ENCODE results near the gene SEMA6D.

SEMA6D gene

GRCh38 chr15:47743886-47744285 lies 26.6 kb downstream of the SEMA6D start:
- no peak for DNase-seq

- no peak for DNase-seq
These were observed 27.2 kb downstream of the SEMA6D start for GRCh38 chr15:47744496-47744895.

GRCh38 chr15:47744973-47745372 lies 27.7 kb downstream of the SEMA6D start:
- no peak for DNase-seq

- DNase-seq: no peak
These were observed 29.2 kb downstream of the SEMA6D start for GRCh38 chr15:47746516-47746915.

GRCh38 chr15:47750030-47750739 lies 32.9 kb downstream of the SEMA6D start:
- peak; percentile 71 for DNase-seq

GRCh38 chr15:47750740-47751262 lies 33.5 kb downstream of the SEMA6D start:
- DNase-seq: no peak

GRCh38 chr15:47753591-47753990 lies 36.3 kb downstream of the SEMA6D start:
- no peak for DNase-seq

- no peak for DNase-seq
These were observed 37.0 kb downstream of the SEMA6D start for GRCh38 chr15:47754312-47754711.

- DNase-seq: no peak
These were observed 38.6 kb downstream of the SEMA6D start for GRCh38 chr15:47755941-47756340.

- DNase-seq: peak; percentile 81
These were observed 39.6 kb downstream of the SEMA6D start for GRCh38 chr15:47756872-47757271.

- DNase-seq: peak; percentile 55
These were observed 40.0 kb downstream of the SEMA6D start for GRCh38 chr15:47757331-47757730.

- no peak for DNase-seq
These were observed 45.3 kb downstream of the SEMA6D start for GRCh38 chr15:47762621-47763020.

GRCh38 chr15:47764666-47765065 lies 47.4 kb downstream of the SEMA6D start:
- DNase-seq: no peak

- no peak for DNase-seq
These were observed 49.1 kb downstream of the SEMA6D start for GRCh38 chr15:47766406-47766805.

- no peak for DNase-seq
These were observed 49.7 kb downstream of the SEMA6D start for GRCh38 chr15:47767035-47767434.

- no peak for DNase-seq
These were observed 51.4 kb downstream of the SEMA6D start for GRCh38 chr15:47768735-47769134.

GRCh38 chr15:47769166-47769565 lies 51.9 kb downstream of the SEMA6D start:
- no peak for DNase-seq

GRCh38 chr15:47773143-47773542 lies 55.8 kb downstream of the SEMA6D start:
- no peak for DNase-seq

GRCh38 chr15:47778263-47778770 lies 61.0 kb downstream of the SEMA6D start:
- no peak for DNase-seq

GRCh38 chr15:47780971-47781370 lies 63.7 kb downstream of the SEMA6D start:
- no peak for DNase-seq

GRCh38 chr15:47781527-47781926 lies 64.2 kb downstream of the SEMA6D start:
- no peak for DNase-seq

GRCh38 chr15:47784820-47785219 lies 67.5 kb downstream of the SEMA6D start:
- no peak for DNase-seq

- no peak for DNase-seq
These were observed 69.1 kb downstream of the SEMA6D start for GRCh38 chr15:47786371-47786770.

GRCh38 chr15:47787875-47788274 lies 70.6 kb downstream of the SEMA6D start:
- no peak for DNase-seq

GRCh38 chr15:47788685-47789084 lies 71.4 kb downstream of the SEMA6D start:
- no peak for DNase-seq

Data from RPMI8226 (cell line).